ENCODE results near the gene RYR2.

RYR2 gene

DNA sequence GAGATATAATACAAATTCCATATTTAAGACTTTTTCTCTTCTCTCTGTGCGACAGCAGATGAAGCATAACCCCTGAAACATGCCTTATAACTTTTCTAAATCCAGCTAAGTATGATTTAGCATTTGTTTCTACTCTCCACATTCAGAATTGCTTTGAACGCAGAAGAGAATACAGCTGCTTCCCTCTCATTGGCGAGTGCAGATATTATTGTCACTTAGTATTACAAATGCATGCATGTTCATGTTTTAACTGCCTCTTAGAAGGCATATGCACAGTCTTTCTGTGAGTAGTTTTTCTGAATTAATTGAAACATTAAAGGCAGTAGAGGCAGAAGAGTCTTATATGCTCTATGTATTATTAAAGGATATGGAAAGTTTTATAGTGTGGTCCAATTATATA lies 631.6 kb downstream of the RYR2 start:
- DNase-seq (ENCODE audit: low read depth): no peak

DNA sequence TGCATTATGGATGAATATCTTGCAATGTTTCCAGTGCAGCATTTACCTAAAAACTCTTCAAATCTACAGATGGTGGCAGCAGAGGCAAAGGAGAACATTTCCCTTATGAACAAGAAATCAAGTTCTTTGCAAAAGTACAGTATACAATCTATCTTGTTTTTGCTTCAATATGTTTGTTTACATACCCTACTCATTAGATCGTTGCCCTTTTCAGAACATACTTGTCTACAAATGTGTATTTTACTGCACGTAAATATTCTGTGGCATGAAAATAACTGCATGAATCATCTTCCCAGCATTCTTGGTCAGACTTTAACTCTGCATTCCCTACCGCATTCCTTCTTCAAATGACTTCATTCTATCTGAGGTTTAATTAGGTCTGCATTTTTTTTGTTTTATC lies 636.0 kb downstream of the RYR2 start:
- DNase-seq (ENCODE audit: low read depth): no peak

DNA sequence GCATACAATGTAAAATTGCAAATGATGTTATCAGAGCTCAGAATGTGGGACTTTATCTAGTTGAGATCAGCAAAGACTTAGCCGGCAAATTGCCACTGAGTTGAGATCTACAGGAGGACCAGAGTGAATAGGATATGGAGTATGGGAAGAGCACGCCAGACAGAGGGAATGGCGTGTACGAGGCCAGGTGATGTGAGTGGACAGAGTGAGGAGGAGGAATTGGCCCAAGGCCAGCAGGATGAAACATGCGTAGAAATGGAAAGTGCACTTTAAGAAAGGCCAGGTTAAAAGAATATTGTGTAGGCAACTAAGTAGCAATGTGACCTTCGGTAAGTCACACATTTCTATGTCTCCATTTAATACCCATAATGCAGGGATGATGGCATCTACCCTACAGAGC lies 637.7 kb downstream of the RYR2 start:
- no peak for DNase-seq (ENCODE audit: low read depth)

- DNase-seq (ENCODE audit: low read depth): no peak
Observed at GRCh38 chr1:237681210-237681609, 639.2 kb downstream of the RYR2 start.

DNA sequence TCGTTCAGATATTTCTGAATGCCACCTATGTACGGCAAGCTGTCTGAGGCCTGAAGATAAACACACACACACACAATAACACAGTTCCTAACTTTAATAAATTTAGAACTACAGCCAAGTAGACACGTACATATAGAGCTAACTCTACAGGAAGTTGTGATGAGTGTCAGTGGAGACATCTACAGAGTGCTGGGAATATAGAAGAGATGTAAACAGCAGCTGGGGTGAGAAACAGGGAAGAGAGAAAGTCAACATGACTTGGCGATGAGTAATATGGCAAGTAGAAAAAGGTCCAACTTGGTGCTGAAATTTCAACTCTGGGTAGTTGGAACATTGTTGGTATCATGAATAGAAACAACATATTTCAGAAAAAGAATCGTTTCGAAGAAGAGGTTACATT lies 642.3 kb downstream of the RYR2 start:
- DNase-seq (ENCODE audit: low read depth): no peak

GRCh38 chr1:237685551-237685950 lies 643.6 kb downstream of the RYR2 start:
- no peak for DNase-seq (ENCODE audit: low read depth)

DNA sequence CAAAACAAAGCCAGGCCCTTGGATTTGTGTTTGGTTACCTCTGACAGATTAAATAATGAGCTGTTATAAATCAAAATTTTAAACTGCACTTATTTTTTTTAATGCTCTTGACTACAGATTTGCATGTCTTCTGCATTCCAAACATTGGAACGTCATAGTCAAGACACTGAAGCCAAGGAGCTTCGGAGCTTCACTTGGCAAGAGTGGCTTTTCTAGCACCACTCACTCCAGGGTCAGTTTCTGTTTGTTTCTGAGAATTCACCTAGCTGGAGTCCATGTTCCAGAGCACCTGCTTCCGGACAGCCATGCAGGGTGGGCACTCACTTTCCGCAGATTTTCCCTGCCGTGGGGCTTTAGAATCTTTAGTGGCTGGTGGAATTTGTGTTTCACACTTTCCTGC lies 645.8 kb downstream of the RYR2 start:
- DNase-seq (ENCODE audit: low read depth): no peak

- DNase-seq (ENCODE audit: low read depth): no peak
Observed at GRCh38 chr1:237690656-237691055, 648.7 kb downstream of the RYR2 start.

DNA sequence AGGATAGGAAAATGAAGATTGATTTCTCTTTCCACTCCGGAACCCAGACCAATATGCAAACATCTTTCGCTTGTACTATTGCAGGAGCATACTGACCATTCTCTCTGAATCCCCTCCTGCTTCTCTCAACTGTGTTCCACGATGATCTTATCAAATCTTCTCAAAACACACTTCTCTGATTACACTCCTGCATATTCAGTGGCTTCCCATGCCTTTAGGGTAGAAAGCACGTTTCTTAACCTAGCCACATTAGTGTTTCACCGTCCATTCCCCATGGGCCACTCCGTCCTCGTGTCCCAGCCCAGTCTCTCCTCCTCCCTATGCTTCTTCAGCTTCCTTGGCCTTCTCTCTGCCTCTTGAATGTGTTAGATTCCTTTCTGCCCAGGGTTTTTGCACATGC lies 650.3 kb downstream of the RYR2 start:
- no peak for DNase-seq (ENCODE audit: low read depth)

DNA sequence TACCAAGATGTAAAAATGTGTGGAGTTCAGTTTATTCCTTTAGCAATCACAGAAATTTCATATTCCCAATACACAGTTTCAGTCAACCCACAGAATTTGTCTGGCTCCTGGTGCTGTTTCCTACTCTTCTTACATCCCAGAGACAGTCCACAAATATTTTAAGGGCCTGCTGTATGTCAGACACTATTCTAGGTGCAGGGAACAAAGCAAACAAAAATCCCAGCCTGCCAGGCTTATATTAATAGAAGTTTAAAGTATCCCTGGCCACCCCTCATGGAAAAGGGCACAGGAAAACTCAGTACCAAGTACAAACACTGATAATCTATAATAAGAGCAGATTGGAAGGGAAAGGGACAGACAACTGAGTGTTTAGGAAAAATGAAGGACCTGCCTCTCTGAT lies 653.9 kb downstream of the RYR2 start:
- DNase-seq (ENCODE audit: low read depth): no peak

DNA sequence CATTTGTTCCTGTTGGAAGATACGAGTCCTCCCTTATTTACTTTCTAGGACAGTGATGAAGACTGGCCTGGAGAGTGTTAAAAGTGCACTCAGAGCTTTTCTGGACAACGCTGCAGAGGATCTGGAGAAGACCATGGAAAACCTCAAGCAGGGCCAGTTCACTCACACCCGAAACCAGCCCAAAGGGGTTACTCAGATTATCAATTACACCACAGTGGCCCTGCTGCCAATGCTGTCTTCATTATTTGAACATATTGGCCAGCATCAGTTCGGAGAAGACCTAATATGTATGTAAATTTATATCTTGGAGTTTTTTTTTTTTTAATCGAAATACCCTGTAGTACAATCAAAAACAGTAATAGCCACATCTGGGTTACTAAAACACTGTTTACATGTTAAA lies 658.2 kb downstream of the RYR2 start:
- DNase-seq (ENCODE audit: low read depth): no peak

- DNase-seq (ENCODE audit: low read depth): no peak
Observed at GRCh38 chr1:237701534-237701933, 659.5 kb downstream of the RYR2 start.

GRCh38 chr1:237702161-237702560 lies 660.2 kb downstream of the RYR2 start:
- no peak for DNase-seq (ENCODE audit: low read depth)

GRCh38 chr1:237705462-237705861 lies 663.5 kb downstream of the RYR2 start:
- no peak for DNase-seq (ENCODE audit: low read depth)

DNA sequence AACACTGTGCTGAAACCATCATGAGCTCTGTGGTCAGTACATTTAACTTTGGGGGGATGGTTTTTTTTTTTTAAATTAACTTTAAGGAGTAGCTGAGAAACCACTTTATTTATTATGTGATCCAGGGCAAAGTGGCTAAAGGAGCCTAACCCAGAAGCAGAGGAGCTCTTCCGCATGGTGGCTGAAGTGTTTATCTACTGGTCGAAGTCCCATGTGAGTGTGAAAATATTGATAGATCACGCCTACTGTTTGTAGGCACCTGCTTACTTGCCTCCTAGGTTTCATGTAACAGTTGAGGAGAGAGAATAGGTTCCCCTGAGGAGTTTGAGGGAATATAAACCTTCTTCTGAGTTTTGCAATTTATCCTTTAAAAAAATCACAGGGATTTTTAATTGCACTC lies 667.4 kb downstream of the RYR2 start:
- no peak for DNase-seq (ENCODE audit: low read depth)

DNA sequence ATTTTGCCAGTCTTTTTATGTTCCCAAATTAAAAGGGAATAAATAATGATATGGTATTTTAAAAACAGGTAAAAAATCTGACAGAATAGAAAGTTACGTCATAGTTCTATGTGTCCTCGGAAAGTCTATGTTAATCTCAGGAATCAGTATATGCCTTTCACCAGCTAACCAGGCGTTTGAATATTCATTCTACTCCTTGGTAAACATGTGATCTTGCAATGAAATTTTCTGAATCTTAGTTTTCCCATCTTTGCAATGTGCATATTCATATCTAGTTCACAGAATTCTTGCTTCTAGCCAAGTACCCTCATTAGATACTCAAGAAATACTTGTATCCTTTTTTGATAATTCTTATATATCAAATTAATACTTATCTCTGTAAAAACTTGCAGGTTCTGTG lies 669.3 kb downstream of the RYR2 start:
- no peak for DNase-seq (ENCODE audit: low read depth)

DNA sequence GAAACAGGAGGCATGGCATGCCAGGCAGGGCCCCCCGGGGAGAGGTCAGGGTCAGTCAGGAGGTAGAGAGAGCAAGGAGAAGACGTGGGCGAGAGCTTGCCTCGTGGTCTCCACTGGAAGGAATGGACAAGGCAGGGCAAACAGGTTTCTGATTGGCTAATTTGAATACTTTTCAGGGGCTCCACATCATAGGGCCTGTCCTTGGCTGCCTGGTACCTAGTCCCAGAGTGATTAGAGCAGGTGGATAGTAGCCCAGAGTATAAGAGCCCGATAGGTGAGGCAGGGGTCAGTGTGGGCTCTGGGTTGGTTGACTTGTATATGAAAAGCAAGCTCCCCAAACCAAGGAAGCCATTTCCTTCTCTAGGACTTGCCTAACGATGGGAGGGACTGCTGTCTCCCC lies 670.1 kb downstream of the RYR2 start:
- DNase-seq (ENCODE audit: low read depth): no peak

DNA sequence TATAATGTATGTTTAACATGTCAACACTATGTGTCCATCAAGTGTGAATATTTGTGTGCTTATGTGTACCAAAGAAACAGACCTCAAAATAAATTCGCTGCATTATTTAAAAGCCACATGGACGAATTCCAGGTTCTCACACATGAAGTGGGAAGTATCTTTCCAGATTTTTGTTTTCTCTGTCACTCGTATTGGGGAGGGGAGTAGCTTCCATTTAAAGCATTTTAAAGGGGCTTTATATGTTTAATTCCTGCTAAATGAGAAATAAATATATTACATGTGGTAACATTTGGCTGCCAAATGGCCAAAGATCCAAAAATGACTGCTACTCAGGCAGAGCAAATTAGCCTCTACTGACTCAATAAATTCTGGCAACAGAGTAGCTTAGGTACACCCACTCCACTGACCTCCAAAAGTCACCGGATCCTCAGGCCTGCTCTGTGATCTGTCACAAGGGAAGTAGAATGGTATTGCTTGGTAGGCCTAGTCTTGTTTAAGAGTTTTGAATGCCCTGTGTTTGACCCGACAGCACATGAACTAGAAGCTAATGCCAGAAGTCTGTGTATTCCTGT lies 670.7 kb downstream of the RYR2 start:
- no peak for DNase-seq (ENCODE audit: low read depth)

DNA sequence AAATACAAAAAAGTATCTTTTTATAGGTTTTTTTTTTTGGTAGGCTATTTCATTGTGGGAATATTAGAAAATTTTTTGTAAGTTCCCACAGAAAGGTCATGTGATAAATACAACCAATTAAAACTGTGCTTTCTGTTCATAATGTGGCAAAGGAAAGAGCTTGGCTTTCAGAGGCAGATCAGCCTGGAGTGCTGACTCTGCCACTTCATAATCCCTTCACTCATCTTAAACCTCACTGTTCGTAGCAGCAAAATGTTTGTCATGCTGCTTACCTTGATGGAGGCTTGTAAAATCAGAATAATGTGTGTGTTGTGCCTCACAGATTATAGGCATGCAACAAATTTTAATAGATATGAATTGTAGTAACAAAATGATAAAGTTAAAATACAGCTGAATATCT lies 671.9 kb downstream of the RYR2 start:
- DNase-seq (ENCODE audit: low read depth): no peak

GRCh38 chr1:237717106-237717505 lies 675.1 kb downstream of the RYR2 start:
- DNase-seq (ENCODE audit: low read depth): no peak

DNA sequence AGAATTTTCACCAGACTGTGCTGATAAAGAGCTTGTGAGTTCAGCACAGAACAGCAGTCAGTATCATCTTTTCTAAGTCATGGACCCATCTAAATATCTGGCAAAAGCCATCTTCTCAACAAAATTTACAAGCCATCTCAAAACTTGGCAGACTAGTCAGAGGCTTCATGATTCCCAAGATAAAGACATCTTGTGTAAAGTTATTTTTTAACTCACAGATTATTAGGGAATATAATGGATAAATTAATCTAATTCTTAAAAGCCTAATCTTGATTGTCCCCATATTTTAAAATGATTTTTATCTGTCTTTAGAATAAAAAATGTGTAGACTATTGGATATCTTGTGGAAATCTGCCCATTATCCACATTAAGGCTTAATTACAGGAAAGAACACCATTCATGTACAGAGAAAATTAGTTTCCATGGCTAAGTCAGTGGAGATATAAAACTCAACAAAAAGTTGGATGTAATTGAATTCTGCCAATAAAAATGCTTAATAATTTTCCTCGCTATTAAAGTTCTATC lies 688.9 kb downstream of the RYR2 start:
- no peak for DNase-seq (ENCODE audit: low read depth)

- DNase-seq (ENCODE audit: low read depth): no peak
Observed at GRCh38 chr1:237732657-237733056, 690.7 kb downstream of the RYR2 start.

- DNase-seq (ENCODE audit: low read depth): no peak
Observed at GRCh38 chr1:237736372-237737029, 694.5 kb downstream of the RYR2 start.

DNA sequence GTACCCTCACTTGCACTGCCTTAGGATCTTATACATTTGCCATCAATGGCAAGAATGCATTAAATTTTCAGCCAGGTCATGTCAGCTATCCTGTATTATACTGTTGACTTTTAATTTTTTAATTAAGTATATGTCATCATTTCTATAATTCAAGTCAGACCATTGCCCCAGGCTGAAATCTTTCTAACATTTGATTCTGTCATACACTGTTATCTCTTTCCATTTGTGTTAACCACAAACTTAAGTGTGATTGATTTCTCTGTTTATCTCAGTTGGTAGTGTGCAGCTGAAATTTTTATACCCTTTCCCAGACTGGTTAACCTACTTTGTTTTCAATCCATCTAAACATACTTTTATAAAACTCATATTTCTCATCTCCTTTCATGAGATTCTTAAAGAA lies 695.5 kb downstream of the RYR2 start:
- no peak for DNase-seq (ENCODE audit: low read depth)
